ENCODE results near the gene NLRP3.

The NLRP3 gene

DNA sequence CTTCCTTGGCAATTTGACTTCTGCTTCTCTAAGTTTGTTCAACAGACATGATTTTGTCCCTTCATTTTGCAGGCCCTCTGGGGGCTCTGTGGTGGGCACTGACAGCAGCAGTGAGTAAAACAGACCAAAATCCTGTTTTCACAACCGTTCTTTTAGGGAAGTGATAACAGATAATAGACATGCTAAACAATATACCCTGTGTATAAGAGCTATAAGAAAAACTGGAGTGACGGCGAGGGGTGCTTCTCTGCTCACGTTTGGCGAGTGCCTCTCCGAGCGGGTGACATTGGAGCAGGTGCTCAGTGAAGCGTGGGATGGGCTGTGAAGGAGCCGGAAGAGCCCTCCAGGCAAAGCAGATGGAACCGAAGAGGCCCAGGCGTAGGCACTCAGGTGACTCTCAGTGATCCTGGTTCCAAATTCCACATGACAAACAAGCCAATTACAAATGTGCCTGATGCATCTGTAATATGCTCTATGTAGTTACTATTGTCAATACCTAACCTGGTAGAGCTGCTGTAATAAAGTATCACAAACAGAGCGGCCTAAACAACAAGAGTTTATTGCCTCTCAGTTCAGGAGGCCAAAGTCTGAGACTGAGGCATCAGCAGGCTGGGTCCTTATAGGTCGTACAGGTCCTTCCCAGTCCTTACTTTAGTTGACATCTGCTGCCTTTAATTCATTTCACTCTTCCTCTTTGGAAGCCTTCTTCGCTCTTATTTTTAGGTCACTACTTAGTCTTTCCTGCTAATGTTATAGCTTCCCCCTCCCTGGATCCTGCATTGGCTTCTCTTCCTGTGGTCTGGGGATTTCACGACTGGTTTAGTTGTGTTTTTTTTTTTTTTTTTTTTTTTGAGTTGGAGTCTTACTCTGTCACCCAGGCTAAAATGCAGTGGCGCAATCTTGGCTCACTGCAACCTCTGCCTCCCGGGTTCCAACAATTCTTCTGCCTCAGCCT, 21.9 kb downstream of the NLRP3 start:
- DNase-seq (ENCODE audit: low read depth) = no peak

GRCh38 chr1:247440001-247440620, 24.1 kb downstream of the NLRP3 start:
- no peak for DNase-seq (ENCODE audit: low read depth)

- no peak for DNase-seq (ENCODE audit: low read depth)
These were observed 25.6 kb downstream of the NLRP3 start for GRCh38 chr1:247441606-247442005.

GRCh38 chr1:247442164-247442563, 26.2 kb downstream of the NLRP3 start:
- DNase-seq (ENCODE audit: low read depth) = no peak

DNA sequence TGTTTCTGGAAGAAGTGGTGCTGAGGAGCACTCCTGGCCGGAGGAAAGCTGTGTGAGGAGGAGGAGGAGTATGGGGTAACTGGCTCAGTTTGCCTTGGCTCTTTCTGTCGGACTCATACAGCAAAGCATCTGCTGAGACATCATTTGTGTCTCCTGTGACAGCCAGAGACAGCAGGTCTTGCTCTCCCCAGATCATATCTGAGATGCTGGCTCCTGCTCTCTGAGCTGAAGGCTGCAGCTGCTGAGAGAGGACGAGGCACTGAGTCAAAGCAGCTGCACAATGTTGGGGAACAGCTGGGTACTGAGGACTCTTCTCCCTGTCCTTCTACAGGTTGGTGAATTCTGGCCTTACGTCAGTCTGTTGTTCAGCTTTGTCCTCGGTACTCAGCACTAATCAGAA, 27.7 kb downstream of the NLRP3 start:
- DNase-seq (ENCODE audit: low read depth) = no peak

DNA sequence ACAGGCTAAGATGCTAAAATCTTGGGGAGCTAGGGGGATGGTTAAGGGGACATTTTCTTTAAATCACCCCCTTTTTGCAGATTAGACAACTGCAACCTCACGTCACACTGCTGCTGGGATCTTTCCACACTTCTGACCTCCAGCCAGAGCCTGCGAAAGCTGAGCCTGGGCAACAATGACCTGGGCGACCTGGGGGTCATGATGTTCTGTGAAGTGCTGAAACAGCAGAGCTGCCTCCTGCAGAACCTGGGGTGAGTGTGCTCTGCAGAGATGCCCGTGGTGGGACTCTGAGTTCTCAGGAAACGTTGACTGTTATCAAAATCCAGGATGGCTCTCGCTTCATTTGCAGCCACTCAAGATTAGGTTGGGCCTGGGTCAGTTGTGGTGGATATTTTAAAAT, 28.6 kb downstream of the NLRP3 start:
- DNase-seq (ENCODE audit: low read depth) = no peak

- no peak for DNase-seq (ENCODE audit: low read depth)
These were observed 29.8 kb downstream of the NLRP3 start for GRCh38 chr1:247445526-247446356.

- no peak for DNase-seq (ENCODE audit: low read depth)
These were observed 31.4 kb downstream of the NLRP3 start for GRCh38 chr1:247447162-247447909.

DNA sequence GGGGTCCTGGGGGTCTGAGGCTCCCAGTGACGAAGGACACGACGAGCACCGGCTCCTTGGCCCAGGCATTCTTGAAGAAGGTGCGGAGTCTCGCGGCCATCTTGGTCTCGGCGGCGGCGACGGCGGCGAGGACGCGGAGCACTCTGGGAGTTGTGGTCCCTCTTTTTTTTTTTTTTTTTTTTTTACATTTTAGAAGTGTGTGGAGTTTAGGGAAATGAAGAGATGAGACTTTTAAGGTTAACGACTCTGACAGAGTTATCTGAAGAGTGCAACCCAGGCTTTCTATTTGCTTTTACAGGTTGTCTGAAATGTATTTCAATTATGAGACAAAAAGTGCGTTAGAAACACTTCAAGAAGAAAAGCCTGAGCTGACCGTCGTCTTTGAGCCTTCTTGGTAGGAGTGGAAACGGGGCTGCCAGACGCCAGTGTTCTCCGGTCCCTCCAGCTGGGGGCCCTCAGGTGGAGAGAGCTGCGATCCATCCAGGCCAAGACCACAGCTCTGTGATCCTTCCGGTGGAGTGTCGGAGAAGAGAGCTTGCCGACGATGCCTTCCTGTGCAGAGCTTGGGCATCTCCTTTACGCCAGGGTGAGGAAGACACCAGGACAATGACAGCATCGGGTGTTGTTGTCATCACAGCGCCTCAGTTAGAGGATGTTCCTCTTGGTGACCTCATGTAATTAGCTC, 32.3 kb downstream of the NLRP3 start:
- no peak for DNase-seq (ENCODE audit: low read depth)

GRCh38 chr1:247451388-247452010, 35.5 kb downstream of the NLRP3 start:
- no peak for DNase-seq (ENCODE audit: low read depth)

GRCh38 chr1:247452447-247453039, 36.6 kb downstream of the NLRP3 start:
- DNase-seq (ENCODE audit: low read depth) = no peak

DNA sequence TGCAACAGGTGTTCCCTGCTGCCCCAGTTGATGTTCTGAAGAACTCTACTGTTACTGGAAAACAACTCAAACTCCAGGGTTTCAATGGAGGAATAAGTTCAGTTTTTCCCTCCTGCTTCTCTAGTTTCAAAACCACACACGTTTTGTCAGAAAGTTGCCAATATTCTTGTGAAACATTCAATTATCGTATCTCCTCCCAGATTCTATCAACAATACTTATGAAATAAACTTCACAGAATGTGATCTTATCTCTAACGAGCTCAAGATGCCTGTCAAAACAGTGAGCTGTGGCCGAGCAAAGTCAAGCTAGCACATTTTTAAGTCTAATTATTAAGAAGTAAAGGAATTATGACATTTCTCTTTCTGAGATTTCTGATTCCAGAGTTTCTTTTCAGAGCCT, 37.3 kb downstream of the NLRP3 start:
- DNase-seq (ENCODE audit: low read depth) = no peak

GRCh38 chr1:247453997-247454396, 38.0 kb downstream of the NLRP3 start:
- no peak for DNase-seq (ENCODE audit: low read depth)

DNA sequence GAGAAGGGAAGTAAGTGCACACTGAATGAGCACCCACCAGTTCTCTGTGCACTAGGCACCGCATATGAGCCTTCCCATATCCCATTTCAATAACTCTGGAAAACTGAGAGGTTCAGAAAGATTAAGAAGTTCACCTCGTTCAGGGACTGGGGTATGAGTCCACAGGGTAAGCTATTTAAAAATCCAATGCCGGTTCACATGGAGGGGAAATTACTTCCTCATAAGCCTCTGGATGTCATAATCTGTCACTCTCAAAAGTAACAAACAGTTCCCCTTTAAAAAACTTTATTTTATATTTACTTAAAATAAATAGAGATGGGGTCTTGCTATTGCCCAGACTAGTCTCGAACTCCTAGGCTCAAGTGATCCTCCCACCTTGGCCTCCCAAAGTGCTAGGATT, 40.0 kb downstream of the NLRP3 start:
- no peak for DNase-seq (ENCODE audit: low read depth)

DNA sequence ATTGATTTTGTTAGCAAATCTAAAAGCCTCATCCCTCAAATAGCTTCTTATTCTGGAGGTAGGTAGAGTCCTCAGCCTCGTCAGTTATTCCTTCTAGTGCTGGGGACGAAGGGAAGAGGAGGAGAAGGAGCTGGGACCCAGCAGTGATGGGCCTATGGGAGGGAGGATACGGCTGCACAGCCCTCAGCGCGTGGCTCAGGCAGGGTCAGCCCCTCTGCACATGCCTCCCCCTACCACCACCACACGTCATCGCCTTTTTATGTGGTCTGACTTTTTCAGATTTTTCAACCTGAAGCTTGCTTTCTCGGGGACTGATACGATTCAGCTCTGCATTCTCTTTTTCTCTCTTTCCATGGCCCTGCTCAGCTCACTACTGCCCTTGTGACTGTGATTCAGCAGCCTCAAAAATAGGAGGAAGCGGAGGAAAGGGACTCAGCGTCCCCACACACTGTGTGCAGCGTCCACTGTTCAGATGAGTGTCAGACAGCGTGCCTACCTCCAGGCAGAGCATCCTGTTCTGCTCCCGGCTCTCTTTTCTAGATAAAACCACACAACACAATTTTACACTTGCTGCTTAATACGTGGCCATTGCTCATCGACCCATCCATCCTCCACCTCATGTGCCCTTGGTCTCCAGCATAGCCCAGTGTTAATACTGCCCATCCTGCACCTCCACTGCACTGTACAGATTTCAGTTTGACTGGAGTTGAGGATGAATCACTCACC, 41.1 kb downstream of the NLRP3 start:
- DNase-seq (ENCODE audit: low read depth) = no peak

GRCh38 chr1:247459507-247459906, 43.5 kb downstream of the NLRP3 start:
- no peak for DNase-seq (ENCODE audit: low read depth)

GRCh38 chr1:247465796-247466195, 49.8 kb downstream of the NLRP3 start:
- DNase-seq (ENCODE audit: low read depth) = no peak

DNA sequence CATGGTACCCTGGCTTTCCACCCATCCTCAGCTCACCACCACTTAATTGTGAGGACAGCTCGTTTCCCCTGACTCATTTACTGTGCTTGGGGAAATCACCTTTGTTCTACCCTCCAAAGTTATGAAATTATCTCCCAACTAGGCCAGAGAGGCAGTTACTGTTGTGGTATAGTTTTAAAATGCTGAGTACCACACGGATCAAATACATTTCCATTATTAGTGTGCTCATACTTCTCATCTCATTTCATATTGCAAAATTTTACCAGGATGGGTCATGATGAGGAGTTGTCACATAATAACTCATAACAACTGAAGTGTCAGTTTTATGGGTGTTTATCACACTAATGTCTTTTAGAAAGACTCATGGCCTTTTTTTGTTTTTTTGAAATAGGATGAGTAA, 51.2 kb downstream of the NLRP3 start:
- DNase-seq (ENCODE audit: low read depth) = no peak

GRCh38 chr1:247468481-247469140, 52.6 kb downstream of the NLRP3 start:
- DNase-seq (ENCODE audit: low read depth) = no peak

All from activated T-helper 9 cell treated with anti-CD3 and anti-CD28 coated beads, Interleukin-2, amount 50 U/mL, for 16 hours (primary cell).